GM19351 (cell line): ENCODE measurements around the gene AVP.
"Not testable (repeated sequence)": the region's sequence is repeated elsewhere in the genome, so short reads cannot be mapped to it uniquely, and the experiment has no call there.

ENCODE experiments used
- ATAC-seq: cut with Tn5 transposase; IDR thresholded peaks from one replicate; pipeline ENCODE4 v1.9.1; 2021; ENCODE audit warnings: mild to moderate bottlenecking, moderate library complexity; ENCODE audit not compliant: unreplicated experiment

Gene AVP

GRCh38 chr20:3084283-3084985, at the start of gene AVP:
Gene AVP (minus strand): TSS chr20:3084724. CDS start chr20:3084674, 50 bp downstream.
- no peak for ATAC-seq

- ATAC-seq = no peak
Measured at GRCh38 chr20:3134151-3134550, 49.6 kb upstream of the AVP start.

GRCh38 chr20:3133155-3133554, 48.6 kb upstream of the AVP start:
- no peak for ATAC-seq

- ATAC-seq = no peak
Measured at GRCh38 chr20:3130051-3130600, 45.6 kb upstream of the AVP start.

GRCh38 chr20:3129094-3129493, 44.6 kb upstream of the AVP start:
- ATAC-seq = no peak

- no peak for ATAC-seq
Measured at GRCh38 chr20:3128275-3128984, 43.9 kb upstream of the AVP start.

GRCh38 chr20:3126527-3126859, 42.0 kb upstream of the AVP start:
- no peak for ATAC-seq

GRCh38 chr20:3125776-3126526, 41.4 kb upstream of the AVP start:
- not testable (repeated sequence) for ATAC-seq

- not testable (repeated sequence) for ATAC-seq
Measured at GRCh38 chr20:3124773-3125560, 40.4 kb upstream of the AVP start.

GRCh38 chr20:3124163-3124562, 39.6 kb upstream of the AVP start:
- not testable (repeated sequence) for ATAC-seq

GRCh38 chr20:3123542-3123941, 39.0 kb upstream of the AVP start:
- ATAC-seq = no peak

GRCh38 chr20:3121955-3122610, 37.6 kb upstream of the AVP start:
- no peak for ATAC-seq

- ATAC-seq = no peak
Measured at GRCh38 chr20:3121271-3121911, 36.9 kb upstream of the AVP start.

GRCh38 chr20:3119044-3119443, 34.5 kb upstream of the AVP start:
- no peak for ATAC-seq

- not testable (repeated sequence) for ATAC-seq
Measured at GRCh38 chr20:3117839-3118379, 33.4 kb upstream of the AVP start.

- no peak for ATAC-seq
Measured at GRCh38 chr20:3116341-3116740, 31.8 kb upstream of the AVP start.

GRCh38 chr20:3115190-3116107, 30.9 kb upstream of the AVP start:
- ATAC-seq = no peak

- ATAC-seq = no peak
Measured at GRCh38 chr20:3111995-3112394, 27.5 kb upstream of the AVP start.
